Lung (tissue), 12 donors: Measurements from ENCODE around the gene ACTL6A. TPM values are rescaled to one million over a fixed set of nuclear protein-coding genes. Genes with fewer than 3 reads are reported as not detected.
A peak's percentile ranks its signal among the peaks of the same experiment; 100 is the strongest.

Experiments
- ATAC-seq: fragments of 200-7000 bp; cut with Tn5 transposase; one replicate; pipeline ENCODE4 v1.9.1; 2020; ENCODE audit warnings: moderate number of reproducible peaks; ENCODE audit not compliant: insufficient read depth, low FRiP score
- DNase-seq, 3 donors: peaks; one replicate each; pipeline ENCODE4 v3.0.0-alpha.2; 2013 to 2017
- H3K27ac ChIP-seq, 2 donors: one replicate each; pipeline ENCODE4 v1.5.1; 2013; ENCODE audit warnings: mild to moderate bottlenecking in 2 of 2, moderate library complexity in 2 of 2, control low read depth in 1 of 2, inconsistent platforms in 1 of 2, low read depth in 1 of 2, low read length in 1 of 2
- H3K27me3 ChIP-seq, 3 donors: one replicate each; pipeline ENCODE4 v1.5.1; 2013; ENCODE audit warnings: low read length in 2 of 3; ENCODE audit not compliant: control insufficient read depth in 3 of 3, insufficient read depth in 3 of 3
- H3K36me3 ChIP-seq, 4 donors: one replicate each; pipeline ENCODE4 v1.5.1; 2013; ENCODE audit warnings: low read length in 4 of 4, mild to moderate bottlenecking in 1 of 4, moderate library complexity in 1 of 4; ENCODE audit not compliant: control insufficient read depth in 4 of 4, insufficient read depth in 4 of 4
- H3K4me1 ChIP-seq, 5 donors: one replicate each; pipeline ENCODE4 v1.5.1; 2013; ENCODE audit warnings: low read length in 5 of 5, mild to moderate bottlenecking in 2 of 5, moderate library complexity in 1 of 5; ENCODE audit not compliant: control insufficient read depth in 5 of 5, insufficient read depth in 5 of 5
- H3K4me3 ChIP-seq: one replicate; pipeline ENCODE4 v1.5.1; 2013; ENCODE audit warnings: mild to moderate bottlenecking, control low read depth, moderate library complexity
- H3K9ac ChIP-seq, 2 donors: one replicate each; pipeline ENCODE4 v1.5.1; 2013; ENCODE audit warnings: low read length in 2 of 2, control low read depth in 1 of 2; ENCODE audit not compliant: insufficient read depth in 1 of 2
- H3K9me3 ChIP-seq, 4 donors: one replicate each; pipeline ENCODE4 v1.5.1; 2013; ENCODE audit warnings: low read length in 3 of 4, mild to moderate bottlenecking in 1 of 4, moderate library complexity in 1 of 4; ENCODE audit not compliant: control insufficient read depth in 4 of 4, insufficient read depth in 3 of 4
- CTCF ChIP-seq: IDR thresholded peaks from 2 replicates; pipeline ENCODE4 v1.5.1; 2012; ENCODE audit warnings: mild to moderate bottlenecking; ENCODE audit errors: control extremely low read depth, extremely low read depth
- WGBS, 2 donors: extraction: QIAGEN DNeasy Blood & Tissue Kit; methylation state at CpG; one replicate each; pipeline ENCODE4 v1.1.7; 2013; 5-methylcytosine and 5-hydroxymethylcytosine counted together
- polyA plus RNA-seq, 2 donors: library from polyadenylated mRNA; stranded (reverse); fragments of 200-250 nt; gene quantifications; one replicate each; pipeline ENCODE4 v1.2.1, GENCODE V29; 2013
- total RNA-seq, 2 donors: library from RNA; depleted of rRNA in 1 of 2; stranded (reverse); fragments of >200 nt in 1 of 2; gene quantifications; one replicate each; pipeline ENCODE4 v1.2.1, GENCODE V29; 2014 to 2021
- donor health status: control.
- donor health status: control.
- donor health status: Bipolar disorder and iron deficiency.
- donor health status: healthy.
- donor health status: DM: yes; HTN: yes; CAD: no.

Gene ACTL6A
- total and polyA plus RNA-seq, 4 donors: 32.3 to 66.0 (median 48.3) TPM

GRCh38 chr3:179606534-179607085, 43.9 kb downstream of the ACTL6A start:
- H3K27ac ChIP-seq: no peak overlapping the region
- no peak for TF ChIP-seq CTCF
- 94% methylated on average over 4 of the region's 4 CpGs for WGBS, 2 donors
- H3K27me3 ChIP-seq: no peaks in the 10 kb centered on the region
- H3K4me3 ChIP-seq: no peak overlapping the region
- ATAC-seq (no peak), DNase-seq (no peak)
- H3K36me3 ChIP-seq: peaks cover 0 to 12% (median 6%) of the 10 kb centered on the region in 4 donors
- H3K4me1 ChIP-seq: peaks cover 0 to 11% (median 6%) of the 10 kb centered on the region in 5 donors
- no peaks in the 10 kb centered on the region for H3K9me3 ChIP-seq
- no peak overlapping the region for H3K9ac ChIP-seq

- peaks cover 0 to 8% (median 4%) of the 10 kb centered on the region in 4 donors for H3K36me3 ChIP-seq
- H3K27ac ChIP-seq: no peak overlapping the region
- H3K27me3 ChIP-seq: no peaks in the 10 kb centered on the region
- TF ChIP-seq CTCF: no peak
- DNase-seq (peak in 1 of 3 donors; percentile 3), ATAC-seq (no peak)
- no peak overlapping the region for H3K9ac ChIP-seq
- no peak overlapping the region for H3K4me3 ChIP-seq
- no peaks in the 10 kb centered on the region for H3K9me3 ChIP-seq
- H3K4me1 ChIP-seq: peaks cover 0 to 8% (median 0%) of the 10 kb centered on the region in 5 donors
- 26 to 54% methylated on average over 6 of the region's 6 CpGs for WGBS, 2 donors
Observed at GRCh38 chr3:179608931-179609720, 46.4 kb downstream of the ACTL6A start.

- DNase-seq (no peak), ATAC-seq (no peak)
- Histone ChIP-seq H3K4me1 (peaks cover 0 to 8% (median 0%) of the 10 kb centered on the region in 5 donors), H3K27ac (no peak overlapping the region), H3K9me3 (no peaks in the 10 kb centered on the region), H3K4me3 (no peak overlapping the region), H3K27me3 (no peaks in the 10 kb centered on the region), H3K9ac (no peak overlapping the region), H3K36me3 (peaks cover 0 to 8% (median 2%) of the 10 kb centered on the region in 4 donors)
- WGBS, 2 donors: 96 to 98% methylated on average over 4 of the region's 4 CpGs
- no peak for TF ChIP-seq CTCF
Observed at GRCh38 chr3:179610066-179610465, 47.3 kb downstream of the ACTL6A start.
